Measurements from ENCODE around the gene NEBL.

NEBL gene

DNA sequence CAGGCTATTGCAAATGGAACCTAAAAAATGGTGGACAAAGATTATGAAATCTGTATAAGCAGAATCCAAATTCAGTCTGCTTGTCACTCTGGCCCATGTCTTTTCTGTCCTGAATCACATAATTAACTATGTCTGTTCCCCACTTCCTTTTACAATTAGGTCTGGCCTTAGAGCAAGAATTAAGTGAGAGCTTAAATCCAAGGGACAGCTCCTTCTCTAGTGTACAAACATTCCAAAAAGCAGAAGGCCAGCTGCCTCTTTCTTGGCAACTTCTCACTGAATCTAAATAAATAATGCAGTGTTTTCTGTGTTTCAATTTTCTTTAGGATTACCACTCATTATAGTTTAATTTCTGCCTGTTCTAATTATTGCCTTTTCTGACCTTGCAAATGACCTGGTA, 39.3 kb upstream of the NEBL start:
- H3K4me2 ChIP-seq: no peak overlapping the region
- H3K79me2 ChIP-seq (ENCODE audit: insufficient read depth, low read depth): no peaks in the 10 kb centered on the region
- no peak overlapping the region for H3K9ac ChIP-seq
- H3K27me3 ChIP-seq (ENCODE audit: insufficient read depth, low read depth): no peaks in the 10 kb centered on the region
- no peak overlapping the region for H2AFZ ChIP-seq (ENCODE audit: low read depth)
- H3K27ac ChIP-seq: no peak overlapping the region
- H4K20me1 ChIP-seq (ENCODE audit: insufficient read depth): no peaks in the 10 kb centered on the region
- H3K4me3 ChIP-seq (IDR thresholded peaks at IDR 0.05; ENCODE audit: insufficient read depth, low read depth, low read length): no peak overlapping the region
- H3K36me3 ChIP-seq (ENCODE audit: insufficient read depth): no peaks in the 10 kb centered on the region
- no peak for TF ChIP-seq CTCF (conservative IDR thresholded peaks at IDR 0.05; ENCODE audit: low read depth, low read length)
- H3K4me1 ChIP-seq (ENCODE audit: low read depth, poor library complexity, severe bottlenecking): no peaks in the 10 kb centered on the region

DNA sequence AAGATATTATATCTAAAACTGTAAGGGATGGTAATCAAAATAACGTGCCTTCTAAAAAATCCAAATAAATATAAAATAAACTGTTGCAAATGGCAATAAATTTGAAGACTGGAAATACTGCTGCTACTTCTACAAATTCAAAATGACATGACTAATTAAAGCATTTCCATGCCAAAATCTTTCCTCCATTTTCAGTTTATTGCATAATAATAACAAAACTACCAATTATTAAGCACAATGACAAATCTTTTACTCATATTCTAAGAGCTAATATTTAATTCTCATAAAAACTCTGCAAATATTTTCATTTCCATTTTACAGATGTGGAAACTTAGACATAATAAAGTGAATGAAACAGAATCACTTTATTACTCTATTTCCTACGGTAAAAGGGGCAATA, 38.8 kb upstream of the NEBL start:
- no peak overlapping the region for H3K4me3 ChIP-seq (IDR thresholded peaks at IDR 0.05; ENCODE audit: insufficient read depth, low read depth, low read length)
- no peak for TF ChIP-seq CTCF (conservative IDR thresholded peaks at IDR 0.05; ENCODE audit: low read depth, low read length)
- no peaks in the 10 kb centered on the region for H3K79me2 ChIP-seq (ENCODE audit: insufficient read depth, low read depth)
- no peaks in the 10 kb centered on the region for H3K4me1 ChIP-seq (ENCODE audit: low read depth, poor library complexity, severe bottlenecking)
- no peak overlapping the region for H2AFZ ChIP-seq (ENCODE audit: low read depth)
- H3K9ac ChIP-seq: no peak overlapping the region
- H3K27ac ChIP-seq: no peak overlapping the region
- H3K4me2 ChIP-seq: no peak overlapping the region
- no peaks in the 10 kb centered on the region for H4K20me1 ChIP-seq (ENCODE audit: insufficient read depth)
- no peaks in the 10 kb centered on the region for H3K27me3 ChIP-seq (ENCODE audit: insufficient read depth, low read depth)
- H3K36me3 ChIP-seq (ENCODE audit: insufficient read depth): no peaks in the 10 kb centered on the region

DNA sequence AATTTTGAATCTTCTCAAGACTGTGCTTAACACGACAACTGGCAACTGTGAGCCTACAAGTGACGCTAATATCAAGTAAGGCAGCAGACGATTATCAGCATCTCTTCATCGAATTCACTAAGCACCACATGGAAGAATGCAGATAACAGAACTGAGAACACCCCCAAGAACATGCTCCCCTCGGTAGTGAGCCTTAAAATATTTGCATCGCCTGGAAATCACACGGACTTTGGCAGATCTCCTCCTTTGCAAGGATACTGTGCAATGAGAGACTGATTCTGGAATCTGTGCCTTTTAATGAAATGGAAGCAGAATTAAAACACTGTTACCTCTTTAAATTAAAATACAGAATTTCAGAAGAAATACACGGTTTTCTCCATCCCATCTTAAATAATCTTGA, 38.2 kb upstream of the NEBL start:
- Histone ChIP-seq H3K79me2 (ENCODE audit: insufficient read depth, low read depth) (no peaks in the 10 kb centered on the region), H3K27me3 (ENCODE audit: insufficient read depth, low read depth) (no peaks in the 10 kb centered on the region), H3K9ac (no peak overlapping the region), H2AFZ (ENCODE audit: low read depth) (no peak overlapping the region), H3K4me2 (no peak overlapping the region), H3K27ac (no peak overlapping the region), H3K4me3 (IDR thresholded peaks at IDR 0.05; ENCODE audit: insufficient read depth, low read depth, low read length) (no peak overlapping the region), H3K4me1 (ENCODE audit: low read depth, poor library complexity, severe bottlenecking) (no peaks in the 10 kb centered on the region), H4K20me1 (ENCODE audit: insufficient read depth) (no peaks in the 10 kb centered on the region), H3K36me3 (ENCODE audit: insufficient read depth) (no peaks in the 10 kb centered on the region)
- TF ChIP-seq CTCF (conservative IDR thresholded peaks at IDR 0.05; ENCODE audit: low read depth, low read length): no peak

DNA sequence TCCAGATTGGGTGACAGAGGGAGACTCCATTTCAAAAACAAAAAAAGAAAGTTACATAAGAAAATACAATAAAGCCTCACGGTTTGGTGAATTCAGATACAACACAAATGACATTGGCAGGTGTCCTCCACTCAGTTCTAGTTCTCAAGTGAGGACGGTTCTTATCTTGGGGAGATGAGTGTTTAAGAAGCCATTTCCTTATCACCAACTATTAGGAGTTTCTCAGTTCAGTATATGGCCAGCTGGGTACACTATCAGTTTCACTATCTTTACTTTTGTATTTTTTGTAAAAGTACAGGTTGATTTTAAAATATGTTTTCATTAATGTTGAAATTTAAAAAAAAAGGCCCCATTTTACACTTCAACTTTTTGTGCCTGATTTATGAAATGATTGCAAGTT, 36.6 kb upstream of the NEBL start:
- Histone ChIP-seq H3K9ac (no peak overlapping the region), H3K4me1 (ENCODE audit: low read depth, poor library complexity, severe bottlenecking) (no peaks in the 10 kb centered on the region), H4K20me1 (ENCODE audit: insufficient read depth) (no peaks in the 10 kb centered on the region), H3K27ac (no peak overlapping the region), H3K4me2 (no peak overlapping the region), H2AFZ (ENCODE audit: low read depth) (no peak overlapping the region), H3K4me3 (IDR thresholded peaks at IDR 0.05; ENCODE audit: insufficient read depth, low read depth, low read length) (no peak overlapping the region), H3K36me3 (ENCODE audit: insufficient read depth) (no peaks in the 10 kb centered on the region), H3K79me2 (ENCODE audit: insufficient read depth, low read depth) (no peaks in the 10 kb centered on the region), H3K27me3 (ENCODE audit: insufficient read depth, low read depth) (no peaks in the 10 kb centered on the region)
- no peak for TF ChIP-seq CTCF (conservative IDR thresholded peaks at IDR 0.05; ENCODE audit: low read depth, low read length)

All from KMS-11 (cell line).